HEK293 (cell line): ENCODE data around the gene SLC12A3.

Experiments used
- CTCF ChIA-PET: fragments of 350-600 bp; formaldehyde crosslinking; extraction: SDS; loops from one replicate; lab custom pipeline; 2021; ENCODE audit warnings: antibody characterized with exemption; lab: Yijun Ruan, JAX
- POLR2A ChIA-PET: fragments of 300-600 bp; formaldehyde crosslinking; extraction: SDS; loops from one replicate; lab custom pipeline; 2020; ENCODE audit warnings: antibody characterized with exemption, inconsistent platforms; lab: Yijun Ruan, JAX
- H3K27ac ChIP-seq: fragments of 200-500 bp; sonication (Bioruptor generic); 2 replicates; pipeline ENCODE4 v1.5.1; 2014; ENCODE audit warnings: low read depth, low read length, control low read depth, inconsistent platforms; ENCODE audit errors: extremely low read depth
- H3K36me3 ChIP-seq, 2 experiments: fragments of 200-500 bp in 1 of 2; sonication (Bioruptor generic) in 1 of 2; 1 replicate in 1 of 2; 2 replicates in 1 of 2; pipeline ENCODE4 v1.5.1; 2014 to 2017; ENCODE audit warnings: inconsistent platforms in 2 of 2, low read length in 2 of 2; ENCODE audit not compliant: control insufficient read depth in 2 of 2, insufficient read depth in 1 of 2
- H3K4me1 ChIP-seq: fragments of 200-500 bp; sonication (Bioruptor generic); 2 replicates; pipeline ENCODE4 v1.5.1; 2014; ENCODE audit warnings: mild to moderate bottlenecking, low read length, inconsistent platforms; ENCODE audit not compliant: control insufficient read depth, insufficient read depth
- H3K4me3 ChIP-seq: 2 replicates; pipeline ENCODE4 v1.5.1; 2011; ENCODE audit warnings: low read depth, mild to moderate bottlenecking, control low read depth, low read length, moderate library complexity
- H3K9me3 ChIP-seq: fragments of 200-500 bp; sonication (Bioruptor generic); 2 replicates; pipeline ENCODE4 v1.5.1; 2014; ENCODE audit warnings: low read depth, low read length, inconsistent platforms; ENCODE audit not compliant: control insufficient read depth, insufficient read depth
- BCL11A ChIP-seq: fragments of 450-650 bp; formaldehyde crosslinking; IDR thresholded peaks from 2 replicates; pipeline ENCODE4 v1.5.1; 2016; ENCODE audit warnings: low read depth, missing biosample characterization, missing genetic modification characterization
- GLI2 ChIP-seq: fragments of 450-650 bp; formaldehyde crosslinking; IDR thresholded peaks from 2 replicates; pipeline ENCODE4; 2017; ENCODE audit warnings: missing biosample characterization, missing genetic modification characterization, low read depth, borderline replicate concordance
- KLF1 ChIP-seq: fragments of 450-650 bp; formaldehyde crosslinking; IDR thresholded peaks from 2 replicates; pipeline ENCODE4 v1.5.1; 2016; ENCODE audit warnings: missing biosample characterization, missing genetic modification characterization
- KLF9 ChIP-seq: fragments of 450-650 bp; formaldehyde crosslinking; IDR thresholded peaks from 2 replicates; pipeline ENCODE4 v1.5.1; 2016; ENCODE audit warnings: missing biosample characterization, missing genetic modification characterization, low read depth
- SALL2 ChIP-seq: fragments of 450-650 bp; formaldehyde crosslinking; IDR thresholded peaks from 2 replicates; pipeline ENCODE4 v1.5.0; 2017; ENCODE audit warnings: missing biosample characterization, mild to moderate bottlenecking, missing genetic modification characterization, borderline replicate concordance
- TRIM28 ChIP-seq: IDR thresholded peaks from 2 replicates; pipeline ENCODE4 v1.6.1; 2011; ENCODE audit warnings: low read length, control low read depth, borderline replicate concordance
- ZNF121 ChIP-seq: fragments of 450-650 bp; formaldehyde crosslinking; IDR thresholded peaks from 2 replicates; pipeline ENCODE4 v1.5.1; 2016; ENCODE audit warnings: missing biosample characterization, missing genetic modification characterization
- ZNF133 ChIP-seq: fragments of 450-650 bp; formaldehyde crosslinking; IDR thresholded peaks from 2 replicates; pipeline ENCODE4 v1.5.1; 2016; ENCODE audit warnings: missing biosample characterization, missing genetic modification characterization
- ZNF214 ChIP-seq: fragments of 450-650 bp; formaldehyde crosslinking; IDR thresholded peaks from 2 replicates; pipeline ENCODE4 v1.5.1; 2017; ENCODE audit warnings: missing biosample characterization, mild to moderate bottlenecking, missing genetic modification characterization, borderline replicate concordance
- ZNF221 ChIP-seq: fragments of 450-650 bp; formaldehyde crosslinking; IDR thresholded peaks from 2 replicates; pipeline ENCODE4 v1.5.1; 2017; ENCODE audit warnings: missing biosample characterization, missing genetic modification characterization, borderline replicate concordance
- ZNF529 ChIP-seq: fragments of 450-650 bp; formaldehyde crosslinking; IDR thresholded peaks from 2 replicates; pipeline ENCODE4 v1.5.1; 2017; ENCODE audit warnings: missing genetic modification characterization, missing biosample characterization; ENCODE audit not compliant: insufficient replicate concordance
- ZNF571 ChIP-seq: fragments of 450-650 bp; formaldehyde crosslinking; IDR thresholded peaks from 2 replicates; pipeline ENCODE4 v1.5.0; 2017; ENCODE audit warnings: missing biosample characterization, missing genetic modification characterization
- ZNF600 ChIP-seq: fragments of 450-650 bp; formaldehyde crosslinking; IDR thresholded peaks from 2 replicates; pipeline ENCODE4 v1.5.1; 2016; ENCODE audit warnings: missing biosample characterization, missing genetic modification characterization
- ZNF623 ChIP-seq: fragments of 450-650 bp; formaldehyde crosslinking; IDR thresholded peaks from 2 replicates; pipeline ENCODE4 v1.5.1; 2016; ENCODE audit warnings: missing biosample characterization, missing genetic modification characterization
- ZNF76 ChIP-seq: fragments of 450-650 bp; formaldehyde crosslinking; IDR thresholded peaks from 2 replicates; pipeline ENCODE4; 2016; ENCODE audit warnings: low read depth, missing biosample characterization, missing genetic modification characterization, borderline replicate concordance
- ZNF791 ChIP-seq: fragments of 450-650 bp; formaldehyde crosslinking; IDR thresholded peaks from 2 replicates; pipeline ENCODE4 v1.5.1; 2016; ENCODE audit warnings: missing biosample characterization, missing genetic modification characterization
- ZNF843 ChIP-seq: fragments of 450-650 bp; formaldehyde crosslinking; IDR thresholded peaks from 2 replicates; pipeline ENCODE4 v1.5.1; 2016; ENCODE audit warnings: missing biosample characterization, missing genetic modification characterization
- TF ChIP-seq, protein P1 (sequence below): fragments of 450-650 bp; formaldehyde crosslinking; IDR thresholded peaks from 2 replicates; pipeline ENCODE4 v1.5.1; 2016; ENCODE audit warnings: missing biosample characterization, missing genetic modification characterization
- TF ChIP-seq, protein P2 (sequence below): fragments of 450-650 bp; formaldehyde crosslinking; IDR thresholded peaks from 2 replicates; pipeline ENCODE4 v1.5.1; 2017; ENCODE audit warnings: missing biosample characterization, missing genetic modification characterization

Gene SLC12A3

DNA sequence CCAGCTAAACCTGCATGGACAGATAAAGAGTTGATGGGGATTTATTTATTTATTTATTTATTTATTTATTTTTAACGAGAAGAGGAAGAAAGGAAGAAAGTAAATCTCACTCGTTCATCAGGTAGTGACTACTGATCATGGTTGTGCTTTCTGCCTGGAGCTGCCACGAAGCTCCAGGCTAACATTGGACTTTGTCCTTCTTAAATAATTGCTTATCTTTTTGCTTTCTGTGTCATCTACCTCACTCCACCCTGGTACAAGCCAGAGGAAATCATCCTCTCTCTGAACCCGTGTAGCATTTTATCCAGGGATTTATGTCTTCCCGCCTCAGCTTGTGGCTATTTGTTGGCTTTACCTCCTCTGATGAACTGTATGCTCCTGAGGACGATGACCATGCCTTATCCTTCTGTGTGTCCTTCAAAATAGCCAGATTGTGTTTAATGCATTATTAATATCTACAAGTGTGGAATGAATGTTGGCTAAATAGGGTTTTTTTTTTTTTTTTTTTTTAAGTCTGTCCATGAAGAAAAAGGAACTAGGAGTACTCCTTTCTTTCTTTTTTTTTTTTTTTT is 8.0 kb upstream of the SLC12A3 start (continued):
- TF ChIP-seq ZNF529: no peak
- no peak for TF ChIP-seq ZNF571 (tag by site-specific recombination)

DNA sequence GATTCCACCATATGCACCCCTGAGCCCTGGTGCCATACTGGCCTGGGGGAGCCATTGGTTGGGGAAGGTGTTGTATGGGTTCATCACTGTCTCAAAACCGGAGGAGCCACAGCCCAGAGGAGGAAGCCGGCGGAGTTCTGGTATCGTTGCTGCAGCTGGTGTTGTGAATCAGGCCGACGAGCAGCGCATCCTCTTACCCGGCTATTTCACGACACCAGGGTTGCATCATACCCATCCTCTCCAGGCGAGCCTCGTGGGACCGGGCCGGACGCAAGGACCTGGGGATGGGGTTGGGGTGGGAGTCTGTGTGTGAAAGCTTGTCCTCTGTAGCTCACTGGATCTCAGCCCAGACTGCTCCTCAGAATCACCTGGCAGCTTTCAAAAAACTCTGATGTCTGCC is 6.6 kb upstream of the SLC12A3 start:
- no peak overlapping the region for H3K27ac ChIP-seq
- H3K9me3 ChIP-seq: no peaks in the 10 kb centered on the region
- no peaks in the 10 kb centered on the region for H3K36me3 ChIP-seq
- H3K4me1 ChIP-seq: peaks cover 12% of the 10 kb centered on the region
- POLR2A ChIA-PET: no interaction called here
- H3K4me3 ChIP-seq: no peak overlapping the region
- CTCF ChIA-PET: interaction anchor here (0.6 to 1.5 kb wide), 2 partner anchors 9 to 66 kb away, joined by 3 read pairs; no protein-coding TSS in a partner anchor
- TF ChIP-seq, protein P1, sequence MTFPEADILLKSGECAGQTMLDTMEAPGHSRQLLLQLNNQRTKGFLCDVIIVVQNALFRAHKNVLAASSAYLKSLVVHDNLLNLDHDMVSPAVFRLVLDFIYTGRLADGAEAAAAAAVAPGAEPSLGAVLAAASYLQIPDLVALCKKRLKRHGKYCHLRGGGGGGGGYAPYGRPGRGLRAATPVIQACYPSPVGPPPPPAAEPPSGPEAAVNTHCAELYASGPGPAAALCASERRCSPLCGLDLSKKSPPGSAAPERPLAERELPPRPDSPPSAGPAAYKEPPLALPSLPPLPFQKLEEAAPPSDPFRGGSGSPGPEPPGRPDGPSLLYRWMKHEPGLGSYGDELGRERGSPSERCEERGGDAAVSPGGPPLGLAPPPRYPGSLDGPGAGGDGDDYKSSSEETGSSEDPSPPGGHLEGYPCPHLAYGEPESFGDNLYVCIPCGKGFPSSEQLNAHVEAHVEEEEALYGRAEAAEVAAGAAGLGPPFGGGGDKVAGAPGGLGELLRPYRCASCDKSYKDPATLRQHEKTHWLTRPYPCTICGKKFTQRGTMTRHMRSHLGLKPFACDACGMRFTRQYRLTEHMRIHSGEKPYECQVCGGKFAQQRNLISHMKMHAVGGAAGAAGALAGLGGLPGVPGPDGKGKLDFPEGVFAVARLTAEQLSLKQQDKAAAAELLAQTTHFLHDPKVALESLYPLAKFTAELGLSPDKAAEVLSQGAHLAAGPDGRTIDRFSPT (tag by site-specific recombination): no peak
- TF ChIP-seq BCL11A (tag by site-specific recombination) (no peak), ZNF76 (no peak), ZNF133 (tag by site-specific recombination) (no peak), ZNF121 (tag by site-specific recombination) (no peak), ZNF600 (tag by site-specific recombination) (no peak), SALL2 (tag by site-specific recombination) (no peak), GLI2 (tag by site-specific recombination) (no peak), ZNF843 (tag by site-specific recombination) (no peak), KLF9 (tag by site-specific recombination) (no peak)

GRCh38 chr16:56859636-56860035 is 5.4 kb upstream of the SLC12A3 start:
- POLR2A ChIA-PET: no interaction called here
- Histone ChIP-seq H3K36me3 (no peaks in the 10 kb centered on the region), H3K27ac (no peak overlapping the region), H3K4me1 (peaks cover 12% of the 10 kb centered on the region), H3K4me3 (no peak overlapping the region), H3K9me3 (no peaks in the 10 kb centered on the region)
- CTCF ChIA-PET: interaction anchor here (0.6 to 1.7 kb wide), 6 partner anchors 7 to 66 kb away, joined by 3 to 5 read pairs (median 4); no protein-coding TSS in a partner anchor
- peak; percentile 84 for TF ChIP-seq ZNF623 (tag by site-specific recombination)
- TF ChIP-seq TRIM28: no peak

DNA sequence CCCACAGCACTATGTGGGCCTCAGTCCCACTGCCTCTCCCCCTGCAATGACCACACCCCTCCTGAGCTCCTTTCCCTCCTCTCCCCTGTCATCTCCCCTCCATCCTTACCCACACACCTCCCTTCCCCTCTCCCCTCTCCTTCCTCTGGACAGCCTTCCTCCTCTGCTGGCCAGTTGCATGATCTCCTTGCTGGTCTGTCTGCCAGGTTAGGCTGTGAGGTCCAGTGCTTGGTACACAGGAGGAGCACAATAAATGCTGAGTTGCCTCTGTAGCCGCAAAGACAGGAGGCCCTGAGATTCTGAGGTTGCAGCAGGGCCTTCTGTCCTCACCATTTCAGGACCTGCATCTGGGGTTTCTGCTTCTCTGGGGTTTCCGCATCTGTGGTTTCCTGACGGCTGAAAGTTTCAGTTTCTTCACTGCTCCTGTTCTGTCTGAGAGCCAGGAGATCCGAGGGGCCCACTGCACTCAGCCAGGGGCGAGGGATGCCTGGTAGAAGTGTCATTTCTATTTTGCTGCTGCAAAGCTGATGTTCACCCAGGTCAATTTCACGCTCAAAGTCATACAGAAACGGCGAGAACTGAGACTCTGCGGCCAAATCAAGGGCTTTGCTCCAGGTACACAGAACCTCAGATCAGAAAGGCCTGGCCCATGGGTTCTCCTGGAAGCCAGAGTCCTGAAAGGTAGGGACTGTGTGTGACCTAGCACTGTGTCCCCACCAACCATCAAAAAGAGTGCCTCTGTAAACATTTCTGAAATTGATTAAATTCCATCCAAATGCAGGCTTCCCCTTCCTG is 4.6 kb upstream of the SLC12A3 start:
- ChIA-PET POLR2A (no interaction called here), CTCF (interaction anchor here (0.6 to 3.2 kb wide), 7 partner anchors 9 to 157 kb away, joined by 3 to 17 read pairs (median 3); no protein-coding TSS in a partner anchor)
- Histone ChIP-seq H3K4me3 (no peak overlapping the region), H3K4me1 (peaks cover 12% of the 10 kb centered on the region), H3K36me3 (no peaks in the 10 kb centered on the region), H3K27ac (no peak overlapping the region), H3K9me3 (no peaks in the 10 kb centered on the region)
- TF ChIP-seq ZNF214 (tag by site-specific recombination) (no peak), ZNF791 (tag by site-specific recombination) (no peak), ZNF221 (tag by site-specific recombination) (no peak), KLF1 (tag by site-specific recombination) (peak; percentile 73), KLF9 (tag by site-specific recombination) (peak; percentile 36; the same call in 1 of the 2 replicates)
- TF ChIP-seq, protein P2, sequence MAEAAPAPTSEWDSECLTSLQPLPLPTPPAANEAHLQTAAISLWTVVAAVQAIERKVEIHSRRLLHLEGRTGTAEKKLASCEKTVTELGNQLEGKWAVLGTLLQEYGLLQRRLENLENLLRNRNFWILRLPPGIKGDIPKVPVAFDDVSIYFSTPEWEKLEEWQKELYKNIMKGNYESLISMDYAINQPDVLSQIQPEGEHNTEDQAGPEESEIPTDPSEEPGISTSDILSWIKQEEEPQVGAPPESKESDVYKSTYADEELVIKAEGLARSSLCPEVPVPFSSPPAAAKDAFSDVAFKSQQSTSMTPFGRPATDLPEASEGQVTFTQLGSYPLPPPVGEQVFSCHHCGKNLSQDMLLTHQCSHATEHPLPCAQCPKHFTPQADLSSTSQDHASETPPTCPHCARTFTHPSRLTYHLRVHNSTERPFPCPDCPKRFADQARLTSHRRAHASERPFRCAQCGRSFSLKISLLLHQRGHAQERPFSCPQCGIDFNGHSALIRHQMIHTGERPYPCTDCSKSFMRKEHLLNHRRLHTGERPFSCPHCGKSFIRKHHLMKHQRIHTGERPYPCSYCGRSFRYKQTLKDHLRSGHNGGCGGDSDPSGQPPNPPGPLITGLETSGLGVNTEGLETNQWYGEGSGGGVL (tag by site-specific recombination): peak; percentile 81
